Esophagus muscularis mucosa (tissue), 3 donors: ENCODE data around the gene ATP5PD.

Experiments
- CTCF ChIP-seq, 3 experiments: fragments of 200-600 bp in 2 of 3; fragments of 450-650 bp in 1 of 3; sonication (generic) in 2 of 3; IDR thresholded peaks; one replicate each; pipeline ENCODE4 v1.5.1; 2017 to 2019; ENCODE audit warnings: antibody characterized with exemption in 3 of 3, mild to moderate bottlenecking in 2 of 3, moderate library complexity in 1 of 3
- POLR2A ChIP-seq: fragments of 450-650 bp; IDR thresholded peaks from one replicate; pipeline ENCODE4 v1.6.1; 2017; ENCODE audit warnings: antibody characterized with exemption, moderate library complexity, mild to moderate bottlenecking, low read depth
- POLR2AphosphoS5 ChIP-seq, 2 donors: sonication (generic); formaldehyde crosslinking; IDR thresholded peaks; one replicate each; pipeline ENCODE4 v1.6.1; 2017; ENCODE audit warnings: antibody characterized with exemption in 2 of 2

DNA sequence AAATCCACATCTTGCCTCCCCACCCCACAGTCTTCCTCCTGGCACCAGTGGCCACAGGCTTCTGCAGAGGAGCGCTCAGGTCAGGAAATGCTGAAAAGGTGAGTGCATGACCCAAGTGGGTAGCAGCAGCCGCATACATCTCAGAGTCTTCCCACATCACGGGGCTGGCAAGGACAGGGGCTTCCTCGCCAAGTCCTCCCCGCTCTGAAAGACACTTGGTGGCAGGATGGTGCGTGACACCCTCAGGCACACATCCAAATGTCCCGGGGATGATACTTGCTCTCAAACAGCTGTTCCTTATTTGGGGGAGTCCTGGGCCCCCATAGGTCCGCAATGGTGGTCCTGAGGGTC is 32.2 kb upstream of the ATP5PD start:
- TF ChIP-seq CTCF (IDR thresholded peaks at IDR 0.05) (no peak), POLR2A (no peak), POLR2AphosphoS5 (IDR thresholded peaks at IDR 0.05) (no peak)
